ENCODE measurements around the gene MKI67.
A peak's percentile ranks its signal among the peaks of the same experiment; 100 is the strongest.

The MKI67 gene

DNA sequence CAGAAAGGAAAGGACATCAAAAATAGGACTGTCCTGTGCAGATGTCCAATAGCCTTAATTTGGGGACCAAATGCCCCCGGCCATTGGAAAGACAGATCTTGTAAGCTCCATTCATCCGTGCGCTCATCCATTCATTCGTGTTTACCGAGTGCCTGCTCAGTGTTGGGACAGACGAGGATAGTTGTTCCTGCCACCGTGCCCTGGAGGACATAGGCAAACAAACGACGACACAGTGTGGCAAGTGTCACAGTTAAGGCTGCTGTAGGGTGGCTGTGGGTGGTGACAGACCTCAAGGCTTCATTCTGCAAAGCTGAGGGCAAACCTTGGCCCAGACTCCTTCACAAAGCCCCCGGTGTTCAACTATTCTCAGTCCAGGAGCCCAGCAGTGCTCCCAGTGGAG is 27.6 kb downstream of the MKI67 start:
- ATAC-seq (ENCODE audit: low read depth) (no peak), DNase-seq (ENCODE audit: low spot score) (no peak)
- H3K4me3 ChIP-seq (ENCODE audit: severe bottlenecking): no peak overlapping the region
- no peaks in the 10 kb centered on the region for H3K27me3 ChIP-seq (ENCODE audit: insufficient read depth, poor library complexity, severe bottlenecking)
- peaks cover 70% of the 10 kb centered on the region for H3K36me3 ChIP-seq (ENCODE audit: low read depth)
- H3K4me1 ChIP-seq (ENCODE audit: insufficient read depth, poor library complexity, severe bottlenecking): no peaks in the 10 kb centered on the region
- no peaks in the 10 kb centered on the region for H3K9me3 ChIP-seq (ENCODE audit: severe bottlenecking)
- H3K27ac ChIP-seq (ENCODE audit: poor library complexity, severe bottlenecking): no peak overlapping the region
- TF ChIP-seq, protein P1, sequence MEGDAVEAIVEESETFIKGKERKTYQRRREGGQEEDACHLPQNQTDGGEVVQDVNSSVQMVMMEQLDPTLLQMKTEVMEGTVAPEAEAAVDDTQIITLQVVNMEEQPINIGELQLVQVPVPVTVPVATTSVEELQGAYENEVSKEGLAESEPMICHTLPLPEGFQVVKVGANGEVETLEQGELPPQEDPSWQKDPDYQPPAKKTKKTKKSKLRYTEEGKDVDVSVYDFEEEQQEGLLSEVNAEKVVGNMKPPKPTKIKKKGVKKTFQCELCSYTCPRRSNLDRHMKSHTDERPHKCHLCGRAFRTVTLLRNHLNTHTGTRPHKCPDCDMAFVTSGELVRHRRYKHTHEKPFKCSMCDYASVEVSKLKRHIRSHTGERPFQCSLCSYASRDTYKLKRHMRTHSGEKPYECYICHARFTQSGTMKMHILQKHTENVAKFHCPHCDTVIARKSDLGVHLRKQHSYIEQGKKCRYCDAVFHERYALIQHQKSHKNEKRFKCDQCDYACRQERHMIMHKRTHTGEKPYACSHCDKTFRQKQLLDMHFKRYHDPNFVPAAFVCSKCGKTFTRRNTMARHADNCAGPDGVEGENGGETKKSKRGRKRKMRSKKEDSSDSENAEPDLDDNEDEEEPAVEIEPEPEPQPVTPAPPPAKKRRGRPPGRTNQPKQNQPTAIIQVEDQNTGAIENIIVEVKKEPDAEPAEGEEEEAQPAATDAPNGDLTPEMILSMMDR (IDR thresholded peaks at IDR 0.05; ENCODE audit: poor library complexity, severe bottlenecking): no peak

DNA sequence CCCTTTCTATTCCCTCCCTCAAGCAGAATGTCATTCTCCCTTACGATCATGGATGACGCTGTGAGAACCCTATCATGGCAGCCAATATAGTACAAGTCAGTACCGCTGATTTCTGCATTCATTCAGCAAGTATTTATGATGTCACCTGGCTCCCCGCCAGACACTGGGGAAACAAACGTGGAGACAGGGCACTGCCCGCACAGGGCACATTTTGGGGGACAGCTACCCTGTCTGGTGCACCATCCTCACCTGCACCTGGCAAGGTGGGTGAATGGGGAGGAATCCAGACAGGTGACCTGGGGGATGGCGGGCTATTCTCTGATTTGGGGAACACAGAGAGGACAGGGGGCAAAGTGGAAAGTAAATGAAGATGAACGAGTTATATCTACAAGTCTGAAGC is 28.4 kb downstream of the MKI67 start:
- ATAC-seq (ENCODE audit: low read depth) (no peak), DNase-seq (ENCODE audit: low spot score) (no peak)
- Histone ChIP-seq H3K36me3 (ENCODE audit: low read depth) (peaks cover 61% of the 10 kb centered on the region), H3K4me3 (ENCODE audit: severe bottlenecking) (no peak overlapping the region), H3K4me1 (ENCODE audit: insufficient read depth, poor library complexity, severe bottlenecking) (no peaks in the 10 kb centered on the region), H3K27ac (ENCODE audit: poor library complexity, severe bottlenecking) (no peak overlapping the region), H3K9me3 (ENCODE audit: severe bottlenecking) (no peaks in the 10 kb centered on the region), H3K27me3 (ENCODE audit: insufficient read depth, poor library complexity, severe bottlenecking) (no peaks in the 10 kb centered on the region)
- TF ChIP-seq, protein P1 (IDR thresholded peaks at IDR 0.05; ENCODE audit: poor library complexity, severe bottlenecking): no peak

DNA sequence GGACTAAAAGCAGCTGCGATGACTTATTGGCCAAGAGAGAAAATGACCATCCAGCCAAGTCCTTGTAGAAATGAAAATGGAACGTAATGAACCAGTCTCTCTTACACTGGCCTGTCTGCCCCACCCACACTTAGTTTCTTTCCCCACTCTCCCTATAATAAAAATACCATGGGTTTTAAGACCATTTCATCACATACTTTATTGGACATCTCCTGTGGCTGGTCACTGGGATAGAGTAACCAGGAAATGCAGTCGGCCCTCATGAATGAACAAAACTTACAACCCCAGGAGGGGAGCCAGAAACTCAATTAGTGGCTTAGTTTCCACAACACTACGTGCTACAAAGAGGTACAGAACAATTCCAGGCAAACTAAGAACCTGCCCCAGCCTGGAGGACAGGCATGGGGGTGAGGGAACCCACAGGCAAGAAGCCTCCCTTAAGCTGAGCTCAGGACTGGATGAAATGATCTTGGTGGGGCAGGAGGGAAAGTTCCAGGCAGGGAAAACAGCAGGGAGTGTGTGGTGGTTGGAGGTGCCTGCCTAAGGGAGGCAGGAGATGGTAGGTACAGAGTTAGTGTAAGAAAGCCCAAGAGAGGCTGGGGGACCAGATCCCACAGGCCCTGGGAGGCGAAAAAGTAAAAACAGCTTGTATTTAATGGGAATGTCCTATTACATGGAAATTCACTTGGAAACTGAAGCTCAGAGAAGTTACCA is 29.6 kb downstream of the MKI67 start:
- no peaks in the 10 kb centered on the region for H3K27me3 ChIP-seq (ENCODE audit: insufficient read depth, poor library complexity, severe bottlenecking)
- no peak for DNase-seq (ENCODE audit: low spot score)

DNA sequence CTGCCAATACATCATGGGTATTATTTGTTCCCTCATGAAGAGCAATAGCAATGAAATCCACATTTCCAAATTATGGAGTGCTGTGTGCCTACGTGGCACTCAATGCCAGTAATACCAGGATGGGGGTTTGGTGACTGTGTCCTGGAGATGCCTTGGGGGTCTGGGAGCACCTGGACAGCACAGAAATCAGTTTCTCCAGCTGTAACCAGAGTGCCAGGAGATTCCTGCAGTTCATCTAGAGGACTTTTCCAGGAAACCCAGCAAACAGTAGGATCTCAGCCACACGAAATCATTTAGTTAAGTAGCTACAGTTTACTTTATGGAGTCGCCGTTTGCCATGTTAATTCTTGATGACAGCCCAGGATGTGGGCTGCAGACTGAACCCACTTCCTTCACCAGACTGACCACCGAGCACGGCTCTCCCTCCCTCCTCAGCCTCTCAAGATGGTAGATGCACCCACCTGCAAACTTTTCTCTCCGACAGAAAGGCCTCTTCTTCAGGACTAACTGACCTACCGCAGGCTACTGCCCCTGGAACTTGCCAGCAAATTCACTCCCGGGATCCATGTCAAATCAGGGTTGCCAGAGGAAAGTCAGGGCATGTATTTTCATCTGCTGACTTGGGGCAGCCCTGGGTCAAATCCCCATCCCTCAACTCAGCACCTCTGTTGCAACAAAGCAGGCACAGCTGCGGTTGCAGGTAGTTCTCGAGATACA is 30.3 kb downstream of the MKI67 start:
- no peak overlapping the region for H3K27ac ChIP-seq (ENCODE audit: poor library complexity, severe bottlenecking)
- no peaks in the 10 kb centered on the region for H3K27me3 ChIP-seq (ENCODE audit: insufficient read depth, poor library complexity, severe bottlenecking)
- peaks cover 42% of the 10 kb centered on the region for H3K36me3 ChIP-seq (ENCODE audit: low read depth)
- no peak for DNase-seq (ENCODE audit: low spot score)
- H3K4me3 ChIP-seq (ENCODE audit: severe bottlenecking): no peak overlapping the region
- H3K4me1 ChIP-seq (ENCODE audit: insufficient read depth, poor library complexity, severe bottlenecking): no peaks in the 10 kb centered on the region
- ATAC-seq (ENCODE audit: low read depth): 0 out of 3 replicates have a peak, but pooled peaks have one; percentile 5
- TF ChIP-seq, protein P1 (IDR thresholded peaks at IDR 0.05; ENCODE audit: poor library complexity, severe bottlenecking): no peak
- H3K9me3 ChIP-seq (ENCODE audit: severe bottlenecking): no peaks in the 10 kb centered on the region

More for the DNA sequence above, 29.6 kb downstream of the MKI67 start:
- no peak for ATAC-seq (ENCODE audit: low read depth)
- Histone ChIP-seq H3K4me3 (ENCODE audit: severe bottlenecking) (no peak overlapping the region), H3K9me3 (ENCODE audit: severe bottlenecking) (no peaks in the 10 kb centered on the region), H3K27ac (ENCODE audit: poor library complexity, severe bottlenecking) (no peak overlapping the region), H3K4me1 (ENCODE audit: insufficient read depth, poor library complexity, severe bottlenecking) (no peaks in the 10 kb centered on the region), H3K36me3 (ENCODE audit: low read depth) (peaks cover 50% of the 10 kb centered on the region)
- TF ChIP-seq, protein P1 (IDR thresholded peaks at IDR 0.05; ENCODE audit: poor library complexity, severe bottlenecking): no peak
